Astrocyte of the spinal cord (primary cell): ENCODE measurements around the gene U2SURP.
"Not testable (repeated sequence)": the region's sequence is repeated elsewhere in the genome, so short reads cannot be mapped to it uniquely, and the experiment has no call there.

ENCODE experiments used
- DNase-seq: peaks from one replicate; pipeline ENCODE4 v3.0.0; 2011; ENCODE audit warnings: low read depth, low spot score
- H3K4me3 ChIP-seq: 2 replicates; pipeline ENCODE4 v1.5.1; 2011; ENCODE audit warnings: low read depth, mild to moderate bottlenecking, low read length, moderate library complexity
- in situ Hi-C: cut with HindIII; loops from 2 replicates; pipeline ENCODE4 v1.10.0; 2017; ENCODE audit warnings: low sequenced_read_pairs
- TF ChIP-seq, protein P1 (sequence below): IDR thresholded peaks from 2 replicates; pipeline ENCODE4 v1.5.1; 2012; ENCODE audit warnings: low read depth, mild to moderate bottlenecking, low read length, inconsistent platforms

Gene U2SURP

DNA sequence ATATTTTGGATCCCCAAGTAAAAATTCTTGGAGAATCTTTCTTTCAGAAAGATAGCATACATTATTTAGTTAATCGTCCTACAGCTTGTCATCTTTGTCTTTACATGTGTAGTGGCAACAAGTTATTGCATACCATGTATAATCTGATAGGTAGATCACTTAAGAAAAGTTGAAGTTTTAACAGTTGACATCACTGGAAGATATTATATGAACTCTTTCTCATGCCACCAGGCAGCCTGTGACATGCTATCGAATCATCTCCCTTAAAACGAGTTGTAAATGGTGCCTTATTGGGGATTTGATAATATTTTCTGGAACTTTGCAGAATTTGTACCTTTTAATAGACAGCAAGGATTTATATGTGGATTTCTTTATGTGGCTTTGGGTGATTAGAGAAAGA is 8.7 kb downstream of the U2SURP start:
- in situ Hi-C loops, result no loop called here
- no peak for DNase-seq
- TF ChIP-seq, protein P1, sequence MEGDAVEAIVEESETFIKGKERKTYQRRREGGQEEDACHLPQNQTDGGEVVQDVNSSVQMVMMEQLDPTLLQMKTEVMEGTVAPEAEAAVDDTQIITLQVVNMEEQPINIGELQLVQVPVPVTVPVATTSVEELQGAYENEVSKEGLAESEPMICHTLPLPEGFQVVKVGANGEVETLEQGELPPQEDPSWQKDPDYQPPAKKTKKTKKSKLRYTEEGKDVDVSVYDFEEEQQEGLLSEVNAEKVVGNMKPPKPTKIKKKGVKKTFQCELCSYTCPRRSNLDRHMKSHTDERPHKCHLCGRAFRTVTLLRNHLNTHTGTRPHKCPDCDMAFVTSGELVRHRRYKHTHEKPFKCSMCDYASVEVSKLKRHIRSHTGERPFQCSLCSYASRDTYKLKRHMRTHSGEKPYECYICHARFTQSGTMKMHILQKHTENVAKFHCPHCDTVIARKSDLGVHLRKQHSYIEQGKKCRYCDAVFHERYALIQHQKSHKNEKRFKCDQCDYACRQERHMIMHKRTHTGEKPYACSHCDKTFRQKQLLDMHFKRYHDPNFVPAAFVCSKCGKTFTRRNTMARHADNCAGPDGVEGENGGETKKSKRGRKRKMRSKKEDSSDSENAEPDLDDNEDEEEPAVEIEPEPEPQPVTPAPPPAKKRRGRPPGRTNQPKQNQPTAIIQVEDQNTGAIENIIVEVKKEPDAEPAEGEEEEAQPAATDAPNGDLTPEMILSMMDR, result no peak
- H3K4me3 ChIP-seq, result no peak overlapping the region

DNA sequence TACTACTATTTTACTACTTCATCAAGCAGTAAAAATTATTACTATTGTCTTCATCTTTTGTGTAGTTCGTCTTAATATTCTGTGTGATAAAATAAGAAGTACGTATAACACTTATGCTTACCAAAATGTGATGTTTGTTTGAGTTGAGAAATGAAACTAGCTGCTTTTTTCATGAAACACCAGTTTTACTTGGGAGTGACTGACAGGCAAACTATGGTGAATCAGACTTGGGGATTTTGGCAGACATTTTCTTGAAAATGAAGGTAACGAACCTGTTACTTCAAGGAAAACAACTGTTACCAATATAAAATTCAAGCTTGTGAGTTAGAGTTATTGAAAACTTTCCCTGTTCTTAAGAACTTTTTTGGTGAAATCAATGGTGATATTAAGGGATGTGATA is 10.3 kb downstream of the U2SURP start:
- DNase-seq, result no peak
- no peak overlapping the region for H3K4me3 ChIP-seq
- TF ChIP-seq, protein P1, result no peak
- in situ Hi-C loops, result no loop called here

DNA sequence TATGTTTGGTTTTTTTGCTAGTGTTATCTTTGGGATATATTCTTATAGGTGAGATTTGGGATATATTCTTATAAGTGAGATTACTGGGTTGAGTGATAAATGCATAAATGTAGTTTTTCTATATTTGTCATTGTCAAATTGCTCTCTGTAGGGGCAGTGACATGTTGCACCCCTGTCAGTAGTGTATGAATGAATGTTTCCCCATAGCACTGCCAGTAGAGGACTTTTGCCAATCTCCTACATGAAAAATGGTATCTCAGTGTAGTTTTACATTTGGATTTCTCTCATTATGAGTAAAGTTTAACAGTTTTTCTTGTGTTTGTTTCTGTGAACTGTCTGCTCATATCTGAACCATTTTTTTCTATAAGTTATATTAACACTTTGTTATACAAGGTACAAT is 13.6 kb downstream of the U2SURP start:
- H3K4me3 ChIP-seq, result no peak overlapping the region
- in situ Hi-C loops, result no loop called here
- DNase-seq, result no peak
- TF ChIP-seq, protein P1, result no peak

DNA sequence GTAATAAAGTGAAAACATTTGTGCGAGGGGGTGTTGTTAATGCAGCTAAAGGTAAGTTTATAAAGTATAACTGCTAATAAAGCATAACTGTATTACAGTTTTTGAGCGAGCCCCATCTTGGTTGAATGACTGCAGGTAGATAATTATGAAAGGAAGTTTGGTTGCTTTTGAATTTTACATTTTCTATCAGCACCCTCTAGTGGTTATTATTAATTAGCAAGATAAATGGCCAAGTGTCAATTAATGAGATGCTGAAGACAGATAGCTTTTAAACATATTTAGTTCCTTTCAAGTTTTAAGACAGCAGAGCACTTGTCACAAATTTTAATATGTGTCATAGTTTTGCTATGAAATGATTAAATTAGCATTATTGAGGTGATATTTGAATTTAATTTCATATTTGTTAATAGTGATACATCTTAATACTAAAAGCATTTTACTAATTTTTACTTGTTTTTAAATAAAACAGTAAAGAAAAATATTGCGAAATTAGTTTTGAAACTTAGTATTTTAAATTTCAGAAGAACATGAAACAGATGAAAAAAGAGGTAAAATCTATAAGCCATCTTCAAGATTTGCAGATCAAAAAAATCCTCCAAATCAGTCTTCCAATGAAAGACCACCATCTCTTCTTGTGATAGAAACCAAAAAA is 15.1 kb downstream of the U2SURP start:
- in situ Hi-C loops, result no loop called here
- DNase-seq, result no peak
- TF ChIP-seq, protein P1, result peak; percentile 25
- no peak overlapping the region for H3K4me3 ChIP-seq

DNA sequence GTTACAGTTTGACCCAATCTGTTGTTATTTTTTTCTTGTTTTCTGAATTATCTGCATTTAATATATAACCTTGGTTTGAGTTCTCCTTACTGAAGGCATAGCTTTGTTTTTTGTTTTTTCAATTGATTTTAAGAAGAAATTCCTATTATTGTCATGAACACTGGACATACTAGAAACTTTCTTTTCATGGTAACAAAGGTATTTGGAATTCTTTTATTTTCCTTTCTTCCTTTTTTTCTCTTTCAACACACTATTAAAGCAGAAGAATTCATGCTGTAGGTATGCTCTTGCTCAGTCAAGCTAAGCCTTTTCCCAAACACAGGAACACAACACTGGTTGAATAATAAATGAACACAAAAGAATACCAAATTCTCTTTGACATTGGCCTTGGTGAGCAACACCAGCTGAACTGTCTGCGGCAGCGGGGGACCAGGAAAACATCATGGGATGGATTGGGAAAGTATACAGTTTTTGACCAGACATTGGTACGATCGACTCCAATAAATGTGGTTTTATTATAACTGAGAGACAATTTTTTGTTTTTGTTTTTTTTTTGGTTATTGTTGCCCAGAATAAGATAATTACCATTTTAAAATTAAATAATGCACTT is 23.1 kb downstream of the U2SURP start:
- in situ Hi-C loops, result no loop called here
- TF ChIP-seq, protein P1, result no peak
- DNase-seq, result no peak
- H3K4me3 ChIP-seq, result no peak overlapping the region

DNA sequence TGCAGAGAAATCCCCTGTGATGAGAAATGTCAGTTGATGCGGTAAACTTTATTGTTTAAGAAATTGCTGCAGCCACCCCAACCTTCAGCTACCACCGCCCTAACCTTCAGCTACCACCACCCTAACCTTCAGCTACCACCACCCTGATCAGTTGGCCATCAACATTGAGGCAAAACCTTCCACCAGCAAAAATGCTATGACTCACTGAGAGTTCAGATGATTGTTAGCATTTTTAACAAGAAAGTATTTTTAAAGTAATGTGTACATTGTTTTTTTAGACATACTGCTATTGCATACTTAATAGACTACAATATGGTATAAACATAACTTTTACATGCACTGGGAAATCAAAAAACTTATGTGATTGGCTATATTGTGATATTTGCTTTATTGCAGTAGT is 30.0 kb downstream of the U2SURP start:
- H3K4me3 ChIP-seq, result no peak overlapping the region
- TF ChIP-seq, protein P1, result no peak
- in situ Hi-C loops, result no loop called here
- DNase-seq, result no peak

DNA sequence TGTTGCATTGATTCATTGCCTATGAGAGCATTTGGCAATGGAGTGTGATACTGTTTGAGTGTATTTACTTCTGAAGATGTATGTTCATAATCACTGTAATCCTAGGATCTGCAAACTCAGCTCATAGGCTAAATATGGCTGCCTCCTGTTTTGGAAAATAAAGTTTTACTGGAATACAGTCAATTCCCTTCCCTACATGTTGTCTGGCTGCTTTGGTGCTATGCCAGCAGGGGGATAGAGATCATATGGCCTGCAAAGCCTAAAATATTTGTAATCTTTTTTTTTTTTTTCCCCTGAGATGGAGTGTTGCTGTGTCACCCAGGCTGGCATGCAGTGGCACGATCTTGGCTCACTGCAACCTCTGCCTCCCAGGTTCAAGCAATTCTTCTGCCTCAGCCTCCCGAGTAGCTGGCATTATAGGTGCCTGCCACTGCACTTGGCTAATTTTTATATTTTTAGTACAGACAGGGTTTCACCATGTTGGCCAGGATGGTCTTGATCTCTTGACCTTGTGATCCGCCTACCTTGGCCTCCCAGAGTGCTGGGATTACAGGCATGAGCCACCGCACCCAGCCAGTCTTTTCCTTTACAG is 30.5 kb downstream of the U2SURP start:
- H3K4me3 ChIP-seq, in situ Hi-C loops, DNase-seq: not testable (repeated sequence)
